ENCODE results near the gene U2AF2.

DNA sequence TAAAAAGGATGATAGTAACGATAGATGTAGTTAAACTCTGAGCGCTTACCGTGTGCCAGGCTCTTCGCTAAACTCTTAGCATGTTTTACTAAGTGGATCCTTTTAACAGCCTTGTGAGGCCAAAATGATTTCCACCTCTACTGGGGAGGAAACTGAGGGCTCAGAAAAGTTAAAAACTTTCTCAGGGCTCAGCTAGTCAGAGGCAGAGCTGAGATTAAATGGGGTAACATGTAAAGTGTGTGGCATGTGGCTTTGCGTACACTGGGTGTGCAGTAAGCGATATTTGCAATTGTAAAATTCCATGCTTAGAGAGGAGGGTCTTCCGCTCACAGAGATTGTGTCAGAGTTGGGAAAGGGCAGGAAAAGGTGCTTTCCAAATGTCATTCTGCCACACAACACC lies 1.7 kb downstream of the U2AF2 start:
- no peak for TF ChIP-seq GATA3 (IDR thresholded peaks at IDR 0.05; ENCODE audit: low read depth, low read length)
- TF ChIP-seq GATA2 (IDR thresholded peaks at IDR 0.05; ENCODE audit: low read depth, low read length): no peak

Measured in SH-SY5Y (cell line).